ENCODE results near the gene JPH3.

JPH3 gene

DNA sequence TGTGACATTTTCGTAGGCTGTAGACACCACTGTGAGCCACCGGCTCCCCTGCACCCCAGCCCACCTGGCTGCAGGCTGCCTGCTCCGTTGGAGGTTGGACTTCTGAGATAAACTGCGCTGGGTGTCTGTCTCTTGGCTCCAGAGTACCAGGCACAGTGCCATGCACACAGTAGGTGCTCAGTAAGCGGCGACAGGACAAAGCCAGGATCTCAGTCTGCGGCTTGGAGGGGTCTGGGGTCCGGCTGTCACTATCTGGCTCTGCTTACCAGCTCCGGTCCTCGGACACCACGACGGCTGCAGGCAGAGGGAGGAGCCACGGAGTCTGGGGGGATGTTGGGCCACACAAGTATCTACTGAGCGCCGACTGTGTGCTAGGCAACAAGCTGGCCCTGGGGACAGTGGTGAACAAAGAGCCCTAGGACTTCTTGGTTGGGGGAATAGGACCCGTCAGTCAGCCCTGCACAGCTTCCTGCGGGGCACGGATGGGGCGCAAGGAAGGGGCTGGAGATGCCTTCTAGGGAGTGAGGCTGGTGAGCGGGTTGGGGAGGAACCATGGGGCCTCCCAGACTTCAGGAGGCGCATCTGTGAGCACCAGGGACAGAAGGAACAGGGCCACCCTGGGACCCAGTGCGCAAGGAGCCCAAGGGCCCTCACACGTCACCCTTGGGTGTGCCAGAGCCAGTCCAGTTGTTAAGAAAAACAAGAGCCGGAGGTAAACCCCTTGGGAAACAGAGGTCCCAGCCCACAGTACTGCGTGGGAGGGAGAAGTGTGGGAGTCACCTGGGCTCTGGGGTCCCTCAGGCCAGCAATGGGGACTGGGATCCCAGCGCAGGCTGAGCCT, 17.3 kb downstream of the JPH3 start:
- DNase-seq = no peak
- H3K36me3 ChIP-seq = no peaks in the 10 kb centered on the region
- no peaks in the 10 kb centered on the region for H3K9me3 ChIP-seq
- H3K27ac ChIP-seq = no peak overlapping the region
- no peaks in the 10 kb centered on the region for H3K4me1 ChIP-seq
- no peak overlapping the region for H3K4me3 ChIP-seq
- peaks cover 0 to 69% of the 10 kb centered on the region in 2 donors for H3K27me3 ChIP-seq
- intact Hi-C loops (cut with DNase I; ENCODE audit: low total_unique reads) = no loop called here
- TF ChIP-seq, protein P1, sequence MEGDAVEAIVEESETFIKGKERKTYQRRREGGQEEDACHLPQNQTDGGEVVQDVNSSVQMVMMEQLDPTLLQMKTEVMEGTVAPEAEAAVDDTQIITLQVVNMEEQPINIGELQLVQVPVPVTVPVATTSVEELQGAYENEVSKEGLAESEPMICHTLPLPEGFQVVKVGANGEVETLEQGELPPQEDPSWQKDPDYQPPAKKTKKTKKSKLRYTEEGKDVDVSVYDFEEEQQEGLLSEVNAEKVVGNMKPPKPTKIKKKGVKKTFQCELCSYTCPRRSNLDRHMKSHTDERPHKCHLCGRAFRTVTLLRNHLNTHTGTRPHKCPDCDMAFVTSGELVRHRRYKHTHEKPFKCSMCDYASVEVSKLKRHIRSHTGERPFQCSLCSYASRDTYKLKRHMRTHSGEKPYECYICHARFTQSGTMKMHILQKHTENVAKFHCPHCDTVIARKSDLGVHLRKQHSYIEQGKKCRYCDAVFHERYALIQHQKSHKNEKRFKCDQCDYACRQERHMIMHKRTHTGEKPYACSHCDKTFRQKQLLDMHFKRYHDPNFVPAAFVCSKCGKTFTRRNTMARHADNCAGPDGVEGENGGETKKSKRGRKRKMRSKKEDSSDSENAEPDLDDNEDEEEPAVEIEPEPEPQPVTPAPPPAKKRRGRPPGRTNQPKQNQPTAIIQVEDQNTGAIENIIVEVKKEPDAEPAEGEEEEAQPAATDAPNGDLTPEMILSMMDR (IDR thresholded peaks at IDR 0.05) = no peak

DNA sequence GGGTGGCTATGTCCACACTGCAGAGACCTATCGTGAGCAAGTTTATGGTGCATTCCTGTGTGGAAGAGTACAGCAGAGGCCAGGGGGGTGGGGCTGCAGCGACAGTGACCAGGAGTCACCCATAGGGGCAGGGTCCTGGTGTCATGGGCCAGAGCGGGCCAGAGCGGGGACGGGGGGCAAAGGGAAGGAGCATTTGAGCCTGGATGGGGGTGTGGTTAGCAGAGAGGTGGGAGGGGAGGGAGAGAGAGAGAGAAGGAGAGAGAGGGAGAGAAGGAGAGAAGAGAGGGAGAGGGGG, 17.8 kb downstream of the JPH3 start:
- DNase-seq = no peak
- H3K4me1 ChIP-seq = no peaks in the 10 kb centered on the region
- no peaks in the 10 kb centered on the region for H3K9me3 ChIP-seq
- H3K4me3 ChIP-seq = no peak overlapping the region
- intact Hi-C loops (cut with DNase I; ENCODE audit: low total_unique reads) = no loop called here
- TF ChIP-seq, protein P1 (IDR thresholded peaks at IDR 0.05) = no peak
- no peaks in the 10 kb centered on the region for H3K36me3 ChIP-seq
- peaks cover 0 to 69% of the 10 kb centered on the region in 2 donors for H3K27me3 ChIP-seq
- no peak overlapping the region for H3K27ac ChIP-seq

DNA sequence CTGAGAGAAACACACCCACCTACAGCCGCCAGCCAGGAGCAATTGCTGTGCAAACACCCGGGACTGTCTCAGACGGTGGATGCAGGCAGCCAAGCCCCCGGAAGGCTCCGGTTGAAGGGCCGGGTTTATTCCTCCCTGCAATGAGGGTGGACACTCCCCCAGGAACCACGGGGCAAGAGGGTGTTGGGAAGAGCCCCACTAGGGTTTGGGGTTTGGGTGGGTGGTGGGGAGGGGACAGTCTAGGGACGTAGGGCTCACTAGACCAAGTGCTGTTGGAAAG, 19.2 kb downstream of the JPH3 start:
- no peak overlapping the region for H3K27ac ChIP-seq
- TF ChIP-seq, protein P1 (IDR thresholded peaks at IDR 0.05) = no peak
- H3K27me3 ChIP-seq = peaks cover 0 to 79% of the 10 kb centered on the region in 2 donors
- DNase-seq = no peak
- no peaks in the 10 kb centered on the region for H3K9me3 ChIP-seq
- no peak overlapping the region for H3K4me3 ChIP-seq
- no peaks in the 10 kb centered on the region for H3K36me3 ChIP-seq
- no peaks in the 10 kb centered on the region for H3K4me1 ChIP-seq
- intact Hi-C loops (cut with DNase I; ENCODE audit: low total_unique reads) = no loop called here

DNA sequence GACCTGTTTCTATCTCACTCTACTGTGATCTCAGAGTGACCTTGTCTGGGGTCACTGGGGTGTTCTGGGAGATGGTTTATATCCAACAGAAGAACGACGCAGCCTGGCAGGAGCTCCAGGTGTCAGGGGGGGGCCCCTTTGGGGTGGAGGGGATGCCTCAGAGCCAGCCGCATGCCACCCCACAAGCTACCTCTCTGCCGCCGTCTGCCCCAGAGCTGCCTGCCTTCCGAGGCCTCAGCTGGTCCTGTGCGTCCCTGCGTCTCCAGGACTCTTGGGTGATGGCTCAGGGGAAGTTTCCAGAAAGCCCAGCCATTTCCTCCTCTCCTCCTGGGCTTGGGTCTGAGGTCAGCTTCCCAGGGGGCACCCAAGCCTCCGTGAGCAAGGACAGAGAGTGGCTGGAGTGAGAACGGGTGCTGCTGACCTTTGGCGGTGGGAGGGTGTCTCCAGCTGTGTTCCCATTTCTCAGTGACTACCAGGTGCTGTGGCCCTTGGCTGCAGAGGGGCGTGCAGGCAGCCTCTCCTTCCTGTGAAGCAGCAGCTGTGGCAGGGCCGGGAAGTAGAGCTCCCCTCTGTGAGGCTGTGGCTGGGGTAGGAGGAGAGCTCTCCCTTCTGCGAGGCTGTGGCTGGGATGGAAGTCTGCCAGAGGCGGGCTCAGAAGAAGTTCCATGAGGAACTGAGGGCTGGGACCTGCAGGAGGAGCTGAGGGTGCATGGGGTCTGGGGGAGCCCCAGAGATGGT, 19.8 kb downstream of the JPH3 start:
- Histone ChIP-seq H3K27me3 (peaks cover 0 to 78% of the 10 kb centered on the region in 2 donors), H3K9me3 (no peaks in the 10 kb centered on the region), H3K4me1 (no peaks in the 10 kb centered on the region), H3K36me3 (no peaks in the 10 kb centered on the region), H3K27ac (no peak overlapping the region), H3K4me3 (no peak overlapping the region)
- TF ChIP-seq, protein P1 (IDR thresholded peaks at IDR 0.05) = no peak
- intact Hi-C loops (cut with DNase I; ENCODE audit: low total_unique reads) = no loop called here
- DNase-seq = no peak

DNA sequence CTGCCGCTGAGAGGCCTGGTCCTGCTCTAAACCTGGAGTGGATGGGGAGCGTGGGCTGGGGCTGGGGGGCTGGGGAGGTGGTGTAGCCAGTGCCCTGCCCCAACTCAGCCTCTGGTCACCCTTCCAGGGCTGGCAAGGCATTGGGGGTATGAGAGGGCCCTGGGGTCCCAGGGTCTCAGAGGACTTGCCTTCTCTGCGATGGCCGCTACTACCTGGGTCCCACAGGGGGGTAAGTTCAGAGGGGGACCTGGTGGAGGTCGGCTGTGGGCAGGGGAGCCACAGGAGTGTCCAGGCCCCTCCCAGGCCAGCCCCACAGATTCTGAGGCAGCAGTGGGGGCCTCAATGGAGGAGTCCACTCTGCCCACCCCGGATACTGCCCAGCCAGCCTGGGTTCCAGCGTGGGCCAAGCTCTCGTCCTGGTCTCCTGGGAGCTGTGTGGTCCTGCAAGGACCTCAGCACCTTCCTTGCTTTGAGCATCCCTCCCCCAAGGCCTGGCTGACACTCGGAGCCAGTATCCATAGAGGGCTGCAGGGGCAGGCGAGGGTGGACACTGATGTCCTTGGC, 20.5 kb downstream of the JPH3 start:
- Histone ChIP-seq H3K27ac (no peak overlapping the region), H3K9me3 (no peaks in the 10 kb centered on the region), H3K27me3 (peaks cover 0 to 76% of the 10 kb centered on the region in 2 donors), H3K4me1 (no peaks in the 10 kb centered on the region), H3K36me3 (no peaks in the 10 kb centered on the region), H3K4me3 (no peak overlapping the region)
- DNase-seq = no peak
- intact Hi-C loops (cut with DNase I; ENCODE audit: low total_unique reads) = no loop called here
- TF ChIP-seq, protein P1 (IDR thresholded peaks at IDR 0.05) = no peak

Measured in tibial artery (tissue), 4 donors.